T1000 (cell line): ENCODE results near the gene ARL3.
A peak's percentile ranks its signal among the peaks of the same experiment; 100 is the strongest.

ENCODE experiments used
- DNase-seq: peaks from one replicate; lab custom pipeline; 2025; ENCODE audit warnings: mixed read lengths; lab: John Stamatoyannopoulos, UW

ARL3 gene

GRCh38 chr10:102651455-102652169 is 62.6 kb downstream of the ARL3 start:
- DNase-seq, result no peak

GRCh38 chr10:102650655-102651454 is 63.3 kb downstream of the ARL3 start:
- DNase-seq, result no peak

- no peak for DNase-seq
These were observed 64.2 kb downstream of the ARL3 start for GRCh38 chr10:102649797-102650654.

- no peak for DNase-seq
These were observed 65.1 kb downstream of the ARL3 start for GRCh38 chr10:102648889-102649796.

- DNase-seq, result no peak
These were observed 65.8 kb downstream of the ARL3 start for GRCh38 chr10:102648269-102648888.

GRCh38 chr10:102647443-102648268 is 66.5 kb downstream of the ARL3 start:
- DNase-seq, result no peak

GRCh38 chr10:102646610-102647442 is 67.4 kb downstream of the ARL3 start:
- no peak for DNase-seq

GRCh38 chr10:102645741-102646609 is 68.2 kb downstream of the ARL3 start:
- peak; percentile 94 for DNase-seq

- no peak for DNase-seq
These were observed 68.8 kb downstream of the ARL3 start for GRCh38 chr10:102645388-102645740.

- peak; percentile 20 for DNase-seq
These were observed 69.4 kb downstream of the ARL3 start for GRCh38 chr10:102644646-102645387.

GRCh38 chr10:102644066-102644645 is 70.0 kb downstream of the ARL3 start, which contains the start of gene TRIM8:
TSS of gene TRIM8 (plus strand) at chr10:102644479. CDS start at chr10:102644618, 139 bp downstream.
- DNase-seq, result no peak

- peak; percentile 17 for DNase-seq
These were observed 70.7 kb downstream of the ARL3 start for GRCh38 chr10:102643336-102644065.

GRCh38 chr10:102642736-102643335 is 71.4 kb downstream of the ARL3 start:
- DNase-seq, result no peak

GRCh38 chr10:102641880-102642735 is 72.1 kb downstream of the ARL3 start:
- DNase-seq, result peak; percentile 92

- DNase-seq, result no peak
These were observed 72.8 kb downstream of the ARL3 start for GRCh38 chr10:102641402-102641801.
